Mammary epithelial cell (primary cell): ENCODE data around the gene GRM8.
"Not testable (repeated sequence)": the region's sequence is repeated elsewhere in the genome, so short reads cannot be mapped to it uniquely, and the experiment has no call there.

Experiments used
- CTCF ChIP-seq, 2 donors: IDR thresholded peaks in 1 of 2; conservative IDR thresholded peaks in 1 of 2; 2 replicates each; pipeline ENCODE4 v1.5.1; 2011 to 2012; ENCODE audit warnings: inconsistent platforms in 2 of 2, low read length in 2 of 2, mild to moderate bottlenecking in 2 of 2, control low read depth in 1 of 2, low read depth in 1 of 2; ENCODE audit not compliant: insufficient read depth in 1 of 2; ENCODE audit errors: extremely low read depth in 1 of 2
- EZH2 ChIP-seq: IDR thresholded peaks from 2 replicates; pipeline ENCODE4 v1.6.1; 2012; ENCODE audit warnings: low read length, inconsistent platforms, borderline replicate concordance

- not testable (repeated sequence) for TF ChIP-seq EZH2; CTCF (conservative IDR thresholded peaks at IDR 0.05 in 1 of 2, IDR thresholded peaks at IDR 0.05 in 1 of 2; ENCODE audit: extremely low read depth in 1 of 2, insufficient read depth in 1 of 2, low read depth in 1 of 2, low read length in 2 of 2)
Observed at GRCh38 chr7:126901041-126901765, 351.5 kb downstream of the GRM8 start.
